GM13977 (cell line): ENCODE data around the gene LYPD1.

Experiments
- DNase-seq: peaks from one replicate; pipeline ENCODE4 v3.0.0; 2012; ENCODE audit warnings: low spot score
- in situ Hi-C: fragments of 300-500 bp; cut with MboI; formaldehyde crosslinking; loops from one replicate; pipeline ENCODE4 v1.12.0; 2022; ENCODE audit warnings: low sequenced_read_pairs, low pct_unique_long_range_greater_than_20kb, mixed read lengths, inconsistent platforms; ENCODE audit not compliant: unreplicated experiment
- TF ChIP-seq, protein P1 (sequence below): IDR thresholded peaks from 2 replicates; pipeline ENCODE4 v1.5.1; 2012; ENCODE audit warnings: mild to moderate bottlenecking, control low read depth; ENCODE audit not compliant: insufficient read depth; ENCODE audit errors: extremely low read depth, missing control alignments

Gene LYPD1

GRCh38 chr2:132678483-132678882 is 8.5 kb upstream of the LYPD1 start:
- TF ChIP-seq, protein P1, sequence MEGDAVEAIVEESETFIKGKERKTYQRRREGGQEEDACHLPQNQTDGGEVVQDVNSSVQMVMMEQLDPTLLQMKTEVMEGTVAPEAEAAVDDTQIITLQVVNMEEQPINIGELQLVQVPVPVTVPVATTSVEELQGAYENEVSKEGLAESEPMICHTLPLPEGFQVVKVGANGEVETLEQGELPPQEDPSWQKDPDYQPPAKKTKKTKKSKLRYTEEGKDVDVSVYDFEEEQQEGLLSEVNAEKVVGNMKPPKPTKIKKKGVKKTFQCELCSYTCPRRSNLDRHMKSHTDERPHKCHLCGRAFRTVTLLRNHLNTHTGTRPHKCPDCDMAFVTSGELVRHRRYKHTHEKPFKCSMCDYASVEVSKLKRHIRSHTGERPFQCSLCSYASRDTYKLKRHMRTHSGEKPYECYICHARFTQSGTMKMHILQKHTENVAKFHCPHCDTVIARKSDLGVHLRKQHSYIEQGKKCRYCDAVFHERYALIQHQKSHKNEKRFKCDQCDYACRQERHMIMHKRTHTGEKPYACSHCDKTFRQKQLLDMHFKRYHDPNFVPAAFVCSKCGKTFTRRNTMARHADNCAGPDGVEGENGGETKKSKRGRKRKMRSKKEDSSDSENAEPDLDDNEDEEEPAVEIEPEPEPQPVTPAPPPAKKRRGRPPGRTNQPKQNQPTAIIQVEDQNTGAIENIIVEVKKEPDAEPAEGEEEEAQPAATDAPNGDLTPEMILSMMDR, result no peak
- in situ Hi-C loops, result no loop called here
- no peak for DNase-seq

DNA sequence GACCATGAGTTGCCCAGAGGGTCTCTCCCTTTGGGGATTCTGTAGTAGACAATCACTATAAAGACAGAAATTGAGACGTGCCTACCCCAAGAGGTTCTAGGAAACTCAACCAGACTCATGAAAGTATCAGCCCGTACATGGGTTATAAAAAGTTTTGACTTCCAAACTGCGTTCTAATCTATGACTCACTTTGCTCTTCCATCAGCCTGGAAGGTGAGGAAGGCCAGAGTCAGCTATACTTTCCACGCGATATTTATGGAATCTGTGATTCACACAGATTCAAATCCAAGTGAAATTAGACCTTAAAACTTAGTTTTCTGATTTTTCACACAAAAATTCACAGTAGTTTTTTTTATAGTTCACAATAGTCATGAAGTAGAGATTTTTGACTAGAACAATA is 7.7 kb upstream of the LYPD1 start:
- in situ Hi-C loops, result no loop called here
- TF ChIP-seq, protein P1, result no peak
- no peak for DNase-seq

GRCh38 chr2:132676999-132677398 is 7.0 kb upstream of the LYPD1 start:
- TF ChIP-seq, protein P1, result no peak
- DNase-seq, result no peak
- in situ Hi-C loops, result no loop called here

GRCh38 chr2:132671151-132671835 is 1.3 kb upstream of the LYPD1 start:
- no peak for DNase-seq
- TF ChIP-seq, protein P1, result no peak
- in situ Hi-C loops, result no loop called here

DNA sequence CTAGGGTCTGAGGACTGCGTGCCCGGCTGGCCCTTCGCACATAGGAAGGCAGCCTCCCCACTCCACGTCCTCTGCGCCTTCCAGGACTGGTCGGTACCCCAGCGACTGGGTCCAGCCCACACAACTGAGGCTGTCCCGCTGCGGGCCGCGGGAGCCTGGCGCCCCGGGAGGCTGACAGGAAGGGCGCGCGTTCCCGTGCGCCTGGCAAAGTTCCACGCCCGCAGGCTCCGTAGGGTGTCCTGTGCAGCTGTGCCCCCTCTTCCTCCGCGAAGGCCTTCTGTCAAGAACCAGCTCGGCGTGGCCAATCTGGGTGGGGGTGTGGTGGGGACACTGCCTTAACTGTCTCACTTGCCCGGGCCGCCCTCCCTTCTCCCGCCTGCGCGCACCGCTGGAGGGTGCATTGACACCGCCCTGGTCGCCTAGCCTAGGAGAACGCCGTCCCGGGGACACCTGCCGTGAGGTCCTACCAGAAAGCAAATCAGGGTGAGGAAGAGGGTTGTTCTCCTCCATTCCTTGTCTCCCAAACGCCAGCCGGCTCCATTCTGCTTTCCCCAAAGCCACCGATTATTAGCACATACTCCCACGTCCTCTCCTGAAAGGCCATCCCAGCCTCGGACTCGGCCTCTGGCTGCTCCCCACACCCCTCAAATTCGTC is 618 bp upstream of the LYPD1 start:
- TF ChIP-seq, protein P1, result no peak
- in situ Hi-C loops, result no loop called here
- DNase-seq, result no peak

GRCh38 chr2:132668987-132669907 is 758 bp downstream of the LYPD1 start:
- TF ChIP-seq, protein P1, result no peak
- no peak for DNase-seq
- in situ Hi-C loops, result no loop called here
